KMS-11 (cell line): ENCODE data around the gene TMEM225B.

Source experiments
- H2AFZ ChIP-seq: fragments of 200-600 bp; sonication (generic); 2 replicates; pipeline ENCODE4 v1.6.1; 2016; ENCODE audit warnings: antibody characterized with exemption, mixed run types, low read depth
- H3K27ac ChIP-seq: fragments of 200-600 bp; sonication (generic); 2 replicates; pipeline ENCODE4 v1.6.1; 2016; ENCODE audit warnings: mild to moderate bottlenecking, mixed run types
- H3K27me3 ChIP-seq: fragments of 200-600 bp; sonication (generic); 2 replicates; pipeline ENCODE4 v1.6.1; 2017; ENCODE audit warnings: mild to moderate bottlenecking, low read depth, mixed run types, moderate library complexity; ENCODE audit not compliant: insufficient read depth
- H3K36me3 ChIP-seq: fragments of 200-600 bp; sonication (generic); 2 replicates; pipeline ENCODE4 v1.6.1; 2017; ENCODE audit warnings: mild to moderate bottlenecking, mixed run types; ENCODE audit not compliant: insufficient read depth
- H3K4me1 ChIP-seq: fragments of 200-600 bp; sonication (generic); 2 replicates; pipeline ENCODE4 v1.6.1; 2016; ENCODE audit warnings: mild to moderate bottlenecking, low read depth, mixed run types; ENCODE audit not compliant: poor library complexity, severe bottlenecking
- H3K4me2 ChIP-seq: fragments of 200-600 bp; sonication (generic); 2 replicates; pipeline ENCODE4 v1.7.0; 2016; ENCODE audit warnings: mild to moderate bottlenecking, mixed run types
- H3K4me3 ChIP-seq: fragments of 200-600 bp; sonication (generic); IDR thresholded peaks from 2 replicates; pipeline ENCODE4 v1.6.1; 2017; ENCODE audit warnings: low read depth, low read length, mixed read lengths; ENCODE audit not compliant: insufficient read depth
- H3K79me2 ChIP-seq: fragments of 200-600 bp; sonication (generic); 2 replicates; pipeline ENCODE4 v1.6.1; 2016; ENCODE audit warnings: low read depth, mixed run types; ENCODE audit not compliant: insufficient read depth
- H3K9ac ChIP-seq: fragments of 200-600 bp; sonication (generic); 2 replicates; pipeline ENCODE4 v1.6.1; 2016; ENCODE audit warnings: mild to moderate bottlenecking, mixed run types
- H4K20me1 ChIP-seq: fragments of 200-600 bp; sonication (generic); 2 replicates; pipeline ENCODE4 v1.6.1; 2016; ENCODE audit warnings: mild to moderate bottlenecking, mixed run types; ENCODE audit not compliant: insufficient read depth
- CTCF ChIP-seq: fragments of 200-600 bp; sonication (generic); conservative IDR thresholded peaks from 2 replicates; pipeline ENCODE4 v1.6.1; 2017; ENCODE audit warnings: low read depth, mild to moderate bottlenecking, antibody characterized with exemption, low read length, moderate library complexity, mixed read lengths

The TMEM225B gene

GRCh38 chr7:99606531-99606930 is 8.5 kb downstream of the TMEM225B start:
- no peaks in the 10 kb centered on the region for H3K4me1 ChIP-seq
- H3K36me3 ChIP-seq = no peaks in the 10 kb centered on the region
- H3K27me3 ChIP-seq = no peaks in the 10 kb centered on the region
- H3K27ac ChIP-seq = no peak overlapping the region
- TF ChIP-seq CTCF = no peak
- no peak overlapping the region for H2AFZ ChIP-seq
- no peak overlapping the region for H3K9ac ChIP-seq
- no peaks in the 10 kb centered on the region for H3K79me2 ChIP-seq
- no peaks in the 10 kb centered on the region for H4K20me1 ChIP-seq
- H3K4me2 ChIP-seq = no peak overlapping the region
- H3K4me3 ChIP-seq = no peak overlapping the region

DNA sequence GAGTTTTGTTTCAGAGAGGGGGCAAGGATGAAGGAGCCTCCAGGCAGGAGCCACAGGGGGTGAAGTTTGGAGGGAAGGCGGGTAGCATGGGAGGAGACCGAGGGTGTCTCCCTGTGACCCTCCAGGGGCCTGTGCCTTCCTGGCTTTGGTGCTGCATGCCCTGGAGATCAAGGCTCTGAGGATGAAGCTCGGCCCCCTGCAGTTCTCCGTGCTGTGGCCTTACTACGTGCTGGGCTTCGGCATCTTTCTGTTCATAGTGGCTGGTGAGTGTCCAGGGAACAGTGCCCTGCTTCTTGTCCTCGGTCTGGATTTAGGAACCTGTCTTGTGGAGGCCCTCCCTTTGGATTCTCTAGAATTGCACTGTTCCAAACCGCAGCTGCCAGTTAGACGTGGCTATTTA is 9.5 kb downstream of the TMEM225B start:
- H3K36me3 ChIP-seq = no peaks in the 10 kb centered on the region
- no peaks in the 10 kb centered on the region for H3K79me2 ChIP-seq

DNA sequence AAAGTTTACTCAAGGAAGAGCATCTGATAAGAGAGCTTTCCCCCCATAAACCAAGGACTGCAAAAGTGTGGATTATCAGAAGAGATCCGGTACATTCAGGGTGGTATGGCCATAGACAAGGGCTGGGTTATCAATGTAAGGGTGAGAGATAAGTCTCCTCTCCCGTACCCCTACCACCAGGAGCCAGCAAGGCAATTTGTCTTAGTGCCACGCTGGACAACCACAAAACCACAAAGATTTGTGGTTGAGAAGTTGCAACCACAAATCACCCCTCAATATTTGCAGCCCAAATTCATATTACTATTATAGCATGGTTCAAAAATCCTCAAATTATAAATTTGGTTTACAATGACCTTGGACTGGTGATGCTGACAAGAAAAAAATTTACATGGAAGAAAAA is 16.4 kb downstream of the TMEM225B start:
- Histone ChIP-seq H2AFZ (no peak overlapping the region), H3K27me3 (no peaks in the 10 kb centered on the region), H3K4me2 (no peak overlapping the region), H3K36me3 (no peaks in the 10 kb centered on the region; the same call in 1 of the 2 replicates), H3K27ac (no peak overlapping the region), H3K4me3 (no peak overlapping the region), H4K20me1 (no peaks in the 10 kb centered on the region), H3K4me1 (peaks cover 13% of the 10 kb centered on the region), H3K9ac (no peak overlapping the region), H3K79me2 (peaks cover 18% of the 10 kb centered on the region)
- TF ChIP-seq CTCF = no peak

More for the DNA sequence above, 9.5 kb downstream of the TMEM225B start:
- Histone ChIP-seq H3K4me1 (no peaks in the 10 kb centered on the region), H3K9ac (no peak overlapping the region), H4K20me1 (no peaks in the 10 kb centered on the region), H3K4me3 (no peak overlapping the region), H3K27ac (no peak overlapping the region), H3K4me2 (no peak overlapping the region), H2AFZ (no peak overlapping the region), H3K27me3 (no peaks in the 10 kb centered on the region)
- TF ChIP-seq CTCF = no peak

DNA sequence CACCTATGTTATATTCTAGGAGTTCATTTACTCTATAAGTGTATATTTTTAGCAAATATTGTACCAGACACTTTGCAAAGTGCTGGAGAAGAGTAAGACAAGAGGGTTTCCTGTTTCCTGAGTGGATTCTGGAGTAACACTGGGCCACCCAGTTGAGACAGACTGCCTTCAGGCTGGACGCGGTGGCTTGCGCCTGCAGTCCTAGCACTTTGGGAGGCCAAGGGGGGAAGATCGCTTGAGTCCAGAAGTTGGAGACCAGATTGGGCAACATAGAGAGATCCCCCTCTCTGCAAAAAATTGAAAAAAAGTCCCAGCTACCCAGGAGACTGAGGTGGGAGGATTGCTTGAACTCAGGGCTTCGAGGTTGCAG is 17.9 kb downstream of the TMEM225B start:
- peak overlapping the region; percentile 59; the same call in 1 of the 2 replicates for H3K27ac ChIP-seq

More for the DNA sequence above, 17.9 kb downstream of the TMEM225B start:
- Histone ChIP-seq H3K36me3 (peaks cover 6% of the 10 kb centered on the region; the same call in 1 of the 2 replicates), H3K4me1 (peaks cover 13% of the 10 kb centered on the region), H3K27me3 (no peaks in the 10 kb centered on the region), H3K4me2 (peak overlapping the region; percentile 85), H3K4me3 (no peak overlapping the region), H4K20me1 (no peaks in the 10 kb centered on the region), H3K79me2 (peaks cover 18% of the 10 kb centered on the region), H3K9ac (peak overlapping the region; percentile 81; the same call in 1 of the 2 replicates), H2AFZ (peak overlapping the region; percentile 100)
- no peak for TF ChIP-seq CTCF
